NCI-H226 (cell line): Measurements from ENCODE around the gene PRRG2.

Source experiments
- DNase-seq: peaks from one replicate; pipeline ENCODE4 v3.0.0-alpha.2; 2015

PRRG2 gene

DNA sequence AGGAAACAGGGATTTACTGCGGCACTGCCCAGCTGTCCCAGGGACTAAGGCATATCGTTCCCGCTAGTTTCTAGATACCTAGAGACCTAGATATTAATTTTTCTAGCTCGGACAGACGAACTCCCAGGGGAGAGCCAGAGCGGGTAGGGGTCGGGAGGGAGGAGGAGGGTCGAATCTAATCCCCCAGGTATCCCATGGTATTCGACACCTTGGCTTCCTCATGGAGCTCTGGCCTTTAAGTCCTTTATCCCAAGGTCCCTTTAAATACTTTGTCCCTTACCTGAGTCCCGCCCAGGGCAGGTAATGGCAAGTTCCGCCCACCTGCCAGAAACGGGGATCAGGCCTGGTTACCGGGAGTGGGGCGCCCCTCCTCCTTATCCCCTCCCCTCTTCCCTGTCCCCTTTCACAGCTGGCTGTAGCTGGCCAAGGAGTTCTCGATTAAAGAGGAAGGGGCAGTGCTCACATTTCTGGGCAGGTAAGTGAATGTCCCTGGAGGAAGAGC, at the start of gene PRRG2:
Gene PRRG2, plus strand, starts transcription at position 310 of the 502 bp plus-strand sequence. CDS start 1,904 bp downstream, outside the sequence.
- DNase-seq = no peak

DNA sequence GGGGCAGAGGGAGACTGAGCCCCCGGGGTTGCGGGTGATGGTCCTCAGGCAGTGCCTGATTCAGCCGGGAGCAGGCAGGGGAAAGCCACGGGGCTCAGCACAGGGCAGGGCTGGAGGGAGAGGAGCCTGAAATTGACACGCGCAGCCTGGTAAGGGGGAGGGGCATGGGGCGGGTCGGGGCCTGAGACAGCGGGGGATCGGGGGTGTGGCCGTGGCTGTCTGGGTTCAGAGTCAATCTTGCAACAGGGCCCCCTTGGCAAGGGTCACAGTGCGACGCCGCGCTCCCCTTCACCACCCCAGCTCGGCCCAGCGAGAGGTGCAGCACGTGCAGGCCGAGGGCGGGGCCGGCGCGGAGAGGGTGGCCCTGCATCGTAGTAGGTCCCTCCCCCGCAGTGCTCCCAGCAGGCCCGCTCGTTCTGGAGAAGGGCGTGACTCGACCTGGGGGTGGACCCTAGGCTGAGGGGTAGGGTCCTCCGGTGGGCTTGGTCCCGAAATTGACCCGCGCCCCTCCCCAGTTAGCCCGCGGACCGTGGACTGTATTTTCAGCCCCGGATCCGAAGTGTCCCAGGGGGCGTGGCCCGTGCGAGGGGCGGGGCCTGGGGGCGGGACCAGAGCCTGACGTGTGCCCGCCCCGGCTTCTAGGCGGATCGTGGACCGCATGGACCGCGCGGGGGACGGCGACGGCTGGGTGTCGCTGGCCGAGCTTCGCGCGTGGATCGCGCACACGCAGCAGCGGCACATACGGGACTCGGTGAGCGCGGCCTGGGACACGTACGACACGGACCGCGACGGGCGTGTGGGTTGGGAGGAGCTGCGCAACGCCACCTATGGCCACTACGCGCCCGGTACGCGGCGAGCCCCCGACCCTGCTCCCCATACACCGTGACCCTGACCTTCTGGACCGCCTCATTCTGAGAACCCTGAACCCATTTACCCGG, 47.3 kb upstream of the PRRG2 start:
- DNase-seq = peak; percentile 52

DNA sequence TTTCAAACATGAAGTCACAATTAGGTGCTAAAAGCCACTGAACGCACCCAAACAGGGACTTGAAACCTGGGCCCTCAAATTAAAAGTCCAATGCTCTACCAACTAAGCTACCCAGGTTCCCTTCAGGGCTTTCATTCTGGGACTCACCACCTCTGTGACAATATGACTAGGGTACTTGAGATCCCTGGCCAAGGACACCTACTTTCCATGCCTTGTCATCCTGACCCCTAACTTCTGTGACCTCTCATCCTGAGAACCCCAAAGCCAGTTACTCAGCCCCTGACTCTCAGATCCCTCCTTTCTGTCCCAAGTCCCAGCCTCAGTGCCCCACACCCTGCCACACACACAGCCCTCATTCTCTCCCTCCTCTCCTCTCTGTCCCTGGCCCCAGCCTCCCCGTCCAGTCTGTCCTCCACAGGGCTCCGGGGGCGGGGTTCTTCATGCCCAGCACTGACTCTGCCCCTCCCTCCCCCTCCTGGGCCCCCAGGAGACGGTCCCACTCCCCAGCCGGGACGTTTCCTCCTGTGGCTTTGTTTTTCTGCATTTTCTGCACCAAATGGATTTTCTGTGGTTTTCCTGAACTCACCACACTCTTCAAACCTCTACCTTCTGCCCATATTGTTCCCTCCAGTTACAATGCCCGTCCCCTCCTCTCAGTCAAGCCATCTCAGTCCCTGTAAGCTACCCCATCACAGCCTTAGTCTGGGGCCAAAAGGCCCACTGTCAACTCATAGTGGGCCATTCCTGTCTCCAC, 46.3 kb upstream of the PRRG2 start:
- DNase-seq = no peak

DNA sequence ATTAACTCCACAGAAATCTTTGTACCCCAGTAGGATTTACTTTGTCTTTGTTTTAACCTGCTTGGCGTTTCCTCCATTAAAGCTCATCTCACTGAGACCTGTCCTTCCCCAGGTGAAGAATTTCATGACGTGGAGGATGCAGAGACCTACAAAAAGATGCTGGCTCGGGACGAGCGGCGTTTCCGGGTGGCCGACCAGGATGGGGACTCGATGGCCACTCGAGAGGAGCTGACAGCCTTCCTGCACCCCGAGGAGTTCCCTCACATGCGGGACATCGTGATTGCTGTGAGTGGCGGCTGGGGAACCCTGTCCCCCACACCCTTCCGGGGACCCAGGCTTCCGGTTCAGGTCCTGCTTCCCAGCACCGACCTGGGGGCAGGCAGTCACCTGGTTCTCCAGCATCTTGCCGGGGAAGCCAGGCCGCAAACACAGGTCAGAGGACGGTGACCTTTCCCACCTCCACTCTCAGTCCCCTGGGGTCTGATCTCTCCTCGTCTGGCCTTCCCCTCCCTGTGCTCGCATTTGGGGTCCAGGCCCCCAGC, 44.1 kb upstream of the PRRG2 start:
- DNase-seq = no peak

DNA sequence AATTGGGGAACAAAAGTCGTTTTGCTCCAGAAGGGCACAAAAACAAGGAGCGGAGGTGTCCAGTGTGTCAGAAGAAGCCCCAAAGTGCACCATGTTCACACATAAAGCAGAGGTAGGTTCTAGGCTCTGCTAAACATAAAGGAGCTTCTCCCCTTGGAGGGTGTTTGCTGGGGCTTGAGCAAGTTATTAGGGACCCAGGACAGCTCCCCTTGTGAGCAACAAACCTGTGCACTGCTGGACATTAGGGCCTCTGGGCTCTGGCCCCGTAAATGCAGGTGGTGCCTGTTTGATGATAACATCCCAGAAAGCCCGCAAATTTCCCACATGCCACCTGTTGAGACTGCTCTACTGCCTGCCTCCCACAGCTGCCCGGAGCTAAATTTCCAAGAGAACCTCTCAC, 42.5 kb upstream of the PRRG2 start:
- DNase-seq = no peak

DNA sequence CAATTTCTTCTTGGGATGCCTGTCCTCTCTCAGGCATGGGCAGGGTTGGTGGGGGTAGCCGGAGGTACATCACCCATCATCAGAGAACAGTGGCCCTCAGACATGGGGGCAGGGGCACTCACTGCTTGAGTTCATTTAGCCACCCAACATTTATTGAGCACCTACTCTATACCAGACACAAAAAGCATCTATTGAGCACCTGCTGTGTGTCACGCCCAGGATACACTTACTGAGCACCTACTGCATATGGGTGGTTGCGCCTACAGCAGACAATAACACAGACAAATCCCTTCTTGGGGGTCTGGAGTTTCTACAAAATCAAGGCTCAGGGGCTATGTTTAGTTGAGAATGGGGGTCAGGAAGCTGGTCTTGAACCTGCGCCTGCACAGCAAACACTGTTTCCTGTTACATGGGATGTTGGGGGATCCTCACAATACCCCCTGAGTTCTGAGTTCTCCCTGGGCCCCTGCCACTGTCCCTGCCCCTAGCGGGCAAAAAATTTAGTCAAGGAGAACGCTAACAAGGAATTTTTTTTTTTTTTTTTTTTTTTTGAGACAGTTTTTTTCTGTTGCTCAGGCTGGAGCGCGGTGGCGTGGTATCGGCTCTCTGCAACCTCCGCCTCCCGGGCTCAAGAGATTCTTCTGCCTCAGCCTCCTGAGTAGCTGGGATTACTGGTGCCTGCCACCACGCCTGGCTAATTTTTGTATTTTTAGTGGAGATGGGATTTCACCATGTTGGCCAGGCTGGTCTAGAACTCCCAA, 41.7 kb upstream of the PRRG2 start:
- no peak for DNase-seq

DNA sequence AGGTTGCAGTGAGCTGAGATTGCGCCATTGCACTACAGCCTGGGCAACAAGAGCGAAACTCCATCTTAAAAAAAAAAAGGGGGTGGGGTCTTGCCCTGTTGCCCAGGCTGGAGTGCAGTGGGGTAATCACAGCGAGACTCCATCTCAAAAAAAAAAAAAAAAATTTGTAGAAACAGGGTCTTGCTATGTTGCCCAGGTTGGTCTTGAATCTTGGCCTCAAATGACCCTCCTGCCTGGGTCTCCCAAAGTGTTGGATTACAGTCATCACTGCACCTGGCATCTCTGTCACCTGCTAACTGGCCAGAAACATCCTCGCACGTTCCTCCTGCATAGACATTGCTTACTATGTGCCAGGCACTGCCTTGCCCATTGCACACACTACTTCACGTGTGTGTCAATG, 39.2 kb upstream of the PRRG2 start:
- no peak for DNase-seq

DNA sequence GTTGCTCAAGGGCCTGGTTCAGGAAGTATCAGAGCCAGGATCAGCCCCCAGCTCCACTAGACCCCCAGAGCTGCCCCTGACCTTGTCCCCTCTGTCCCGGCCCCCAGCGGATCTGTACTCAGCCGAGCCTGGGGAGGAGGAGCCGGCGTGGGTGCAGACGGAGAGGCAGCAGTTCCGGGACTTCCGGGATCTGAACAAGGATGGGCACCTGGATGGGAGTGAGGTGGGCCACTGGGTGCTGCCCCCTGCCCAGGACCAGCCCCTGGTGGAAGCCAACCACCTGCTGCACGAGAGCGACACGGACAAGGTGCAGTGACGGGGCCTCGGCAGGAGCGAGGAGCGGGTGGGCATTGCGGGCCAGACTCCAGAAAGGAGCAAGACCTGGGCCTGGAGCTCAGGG, 38.7 kb upstream of the PRRG2 start:
- DNase-seq = no peak

DNA sequence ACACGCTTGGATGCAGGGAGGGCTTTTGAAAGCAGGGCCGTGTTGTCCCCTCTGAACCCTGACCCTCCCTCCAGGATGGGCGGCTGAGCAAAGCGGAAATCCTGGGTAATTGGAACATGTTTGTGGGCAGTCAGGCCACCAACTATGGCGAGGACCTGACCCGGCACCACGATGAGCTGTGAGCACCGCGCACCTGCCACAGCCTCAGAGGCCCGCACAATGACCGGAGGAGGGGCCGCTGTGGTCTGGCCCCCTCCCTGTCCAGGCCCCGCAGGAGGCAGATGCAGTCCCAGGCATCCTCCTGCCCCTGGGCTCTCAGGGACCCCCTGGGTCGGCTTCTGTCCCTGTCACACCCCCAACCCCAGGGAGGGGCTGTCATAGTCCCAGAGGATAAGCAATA, 38.1 kb upstream of the PRRG2 start:
- DNase-seq = no peak

DNA sequence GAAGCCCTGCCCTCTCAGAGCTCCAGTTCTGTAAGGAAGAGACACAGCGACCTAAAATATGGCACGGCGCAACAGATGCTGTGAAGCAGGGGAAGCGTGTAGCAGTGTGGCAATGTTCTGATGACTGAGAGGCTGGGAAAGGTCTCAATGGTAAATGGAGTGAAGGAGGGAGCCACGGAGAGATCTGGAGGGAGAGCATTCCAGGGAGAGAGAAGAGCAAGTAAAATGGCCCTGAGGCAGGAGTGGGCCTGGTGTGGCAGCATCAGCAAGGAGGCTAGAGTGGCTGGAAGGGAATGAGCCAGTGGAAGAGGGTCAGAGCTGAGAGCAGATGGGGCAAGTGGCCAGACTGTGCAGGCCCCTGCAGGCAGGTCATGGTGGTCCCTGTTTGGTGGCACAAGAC, 37.0 kb upstream of the PRRG2 start:
- DNase-seq = no peak

DNA sequence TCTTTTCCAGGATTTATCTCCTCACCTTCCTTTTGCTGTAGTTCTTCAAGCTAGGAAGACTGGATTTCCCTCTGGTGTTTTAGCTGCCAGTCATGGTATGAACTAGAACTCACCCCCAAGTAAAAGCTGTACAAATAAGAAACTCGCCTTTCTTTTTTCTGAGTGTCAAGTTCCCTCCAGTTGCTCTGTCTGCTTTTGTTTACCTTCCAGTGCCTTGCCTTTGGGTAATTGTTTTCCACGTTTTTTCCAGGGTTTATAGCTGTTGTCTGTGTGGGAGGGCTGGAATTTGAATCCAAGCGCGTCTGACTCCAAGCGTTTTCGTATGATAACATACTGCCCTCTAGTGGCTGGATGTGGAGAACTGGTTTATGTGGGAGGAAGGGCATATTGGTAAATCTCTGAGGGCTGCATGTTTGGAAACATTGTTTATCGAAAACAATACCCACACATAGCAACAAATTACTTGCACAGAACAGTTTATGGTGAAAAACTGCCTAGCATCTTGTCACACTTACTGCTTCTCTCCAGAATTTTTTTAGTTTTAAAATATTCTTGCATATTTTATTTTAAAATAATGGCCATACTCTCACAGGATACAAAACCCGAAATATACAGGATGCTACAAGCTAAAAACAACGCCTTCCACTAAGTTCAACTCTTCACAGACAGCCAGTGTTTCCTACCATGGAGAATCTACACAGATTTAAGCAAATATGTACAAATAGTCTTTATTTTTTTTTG, 34.1 kb upstream of the PRRG2 start:
- DNase-seq = peak; percentile 69

DNA sequence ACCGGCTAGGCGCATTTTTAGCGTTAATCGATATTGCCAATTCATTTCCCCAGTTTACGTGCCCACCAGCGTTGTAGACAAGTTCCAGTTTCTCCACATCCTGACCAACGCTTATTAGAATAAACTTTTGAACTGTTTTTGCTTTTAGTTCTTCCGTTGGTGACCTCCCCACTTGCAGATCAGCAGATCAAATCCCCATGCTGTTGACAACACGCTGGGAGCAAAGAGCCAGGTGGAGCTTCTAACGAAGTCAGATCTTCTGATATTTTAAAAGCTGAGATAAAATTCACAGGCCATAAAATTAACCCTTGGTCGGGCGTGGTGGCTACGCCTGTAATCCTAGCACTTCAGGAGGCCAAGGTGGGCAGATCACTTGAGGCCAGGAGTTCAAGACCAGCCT, 32.1 kb upstream of the PRRG2 start:
- DNase-seq = no peak

DNA sequence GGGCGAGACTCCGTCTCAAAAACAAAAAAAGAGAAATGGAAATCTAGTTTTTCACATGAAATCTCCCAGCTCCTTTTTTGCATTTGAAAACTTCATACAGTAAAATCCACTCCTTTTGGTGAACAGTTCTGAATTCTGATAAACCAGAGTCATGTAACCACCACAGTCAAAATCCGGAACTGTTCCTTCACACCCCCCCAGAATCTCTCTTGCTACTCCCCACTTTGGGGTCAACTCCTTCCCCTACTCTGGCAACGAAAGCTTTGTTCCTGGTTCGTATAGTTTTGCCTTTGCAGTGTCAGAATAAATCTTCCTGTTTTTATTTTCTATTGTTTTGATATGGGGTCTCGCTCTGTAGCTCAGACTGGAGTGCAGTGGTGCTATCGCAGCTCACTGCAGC, 29.6 kb upstream of the PRRG2 start:
- DNase-seq = no peak

DNA sequence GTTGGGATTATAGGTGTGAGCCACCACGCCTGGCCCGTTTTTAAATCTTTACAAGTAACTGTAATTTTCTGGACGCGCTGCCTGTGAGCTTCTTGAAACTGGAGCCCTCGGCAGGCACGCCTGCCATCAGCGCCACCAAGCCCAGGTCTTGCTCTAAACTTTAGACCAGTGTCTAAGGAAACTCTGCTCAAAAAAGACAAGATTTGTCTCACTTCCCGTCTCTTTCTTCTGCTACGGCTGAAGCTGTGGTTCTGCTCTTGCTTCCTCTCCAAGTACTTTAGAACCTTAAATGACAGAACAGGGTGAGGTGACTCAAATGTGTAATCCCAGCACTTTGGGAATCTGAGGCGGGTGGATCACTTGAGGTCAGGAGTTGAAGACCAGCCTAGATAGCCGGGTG, 28.4 kb upstream of the PRRG2 start:
- no peak for DNase-seq

DNA sequence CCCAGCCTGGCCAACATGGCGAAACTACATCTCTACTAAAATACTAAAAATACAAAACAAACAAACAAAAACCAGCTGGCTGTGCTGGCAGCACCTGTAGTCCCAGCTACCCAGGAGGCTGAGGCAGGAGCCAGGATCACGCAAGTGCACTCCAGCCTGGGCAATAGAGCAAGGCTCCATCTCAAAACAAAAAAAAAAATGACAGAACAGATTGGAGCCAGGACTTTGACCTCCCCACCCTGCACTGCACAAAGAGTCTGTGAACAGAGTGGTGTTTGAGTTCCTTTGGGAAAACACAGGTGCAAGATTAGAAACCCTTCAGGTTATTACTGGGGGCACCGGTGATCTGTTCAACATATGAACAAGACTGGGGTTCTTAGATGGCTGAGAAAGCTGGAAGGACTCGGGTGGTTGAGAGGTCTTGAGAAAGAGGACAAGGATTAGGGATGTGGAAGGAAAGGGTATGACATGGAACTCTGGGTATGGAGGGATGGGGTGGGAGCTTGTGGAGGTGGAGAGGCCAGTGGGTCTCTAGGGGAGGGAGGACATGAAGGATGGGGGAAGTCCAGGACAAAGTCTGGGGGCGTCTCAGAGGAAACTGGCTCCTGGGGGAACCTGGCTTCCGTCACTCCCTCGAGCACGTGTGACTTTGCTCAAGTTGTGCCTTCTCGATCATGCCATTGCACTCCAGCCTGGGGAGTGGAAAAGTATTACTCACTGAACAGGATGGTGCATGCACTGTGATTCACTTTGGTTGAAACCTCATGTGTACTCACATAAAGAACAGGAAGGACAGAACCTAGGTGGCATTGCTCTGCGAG, 27.5 kb upstream of the PRRG2 start:
- DNase-seq = no peak

DNA sequence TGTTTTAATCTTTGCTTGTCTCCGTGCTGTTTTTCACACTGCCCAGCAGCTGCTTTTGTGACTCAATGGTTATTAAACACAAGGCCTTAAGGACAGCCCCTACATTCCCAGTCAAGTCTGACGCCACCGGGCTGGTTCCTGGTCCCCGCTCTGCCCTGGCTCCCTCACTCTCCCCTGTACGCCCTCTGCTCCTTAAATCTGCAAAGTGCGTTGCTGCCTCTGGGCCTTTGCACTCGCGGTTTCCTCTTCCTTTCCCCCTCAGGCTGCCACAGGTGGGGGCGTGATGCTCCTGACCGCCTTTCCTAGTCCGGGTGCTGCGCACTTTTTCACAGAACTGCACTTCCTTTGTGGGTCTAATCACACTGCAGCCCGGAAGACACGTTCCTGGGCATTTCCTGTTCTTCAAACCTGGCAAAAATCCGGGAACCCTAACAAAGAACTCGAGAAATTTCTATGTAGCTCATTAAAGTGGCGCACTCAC, 26.4 kb upstream of the PRRG2 start:
- DNase-seq = no peak

DNA sequence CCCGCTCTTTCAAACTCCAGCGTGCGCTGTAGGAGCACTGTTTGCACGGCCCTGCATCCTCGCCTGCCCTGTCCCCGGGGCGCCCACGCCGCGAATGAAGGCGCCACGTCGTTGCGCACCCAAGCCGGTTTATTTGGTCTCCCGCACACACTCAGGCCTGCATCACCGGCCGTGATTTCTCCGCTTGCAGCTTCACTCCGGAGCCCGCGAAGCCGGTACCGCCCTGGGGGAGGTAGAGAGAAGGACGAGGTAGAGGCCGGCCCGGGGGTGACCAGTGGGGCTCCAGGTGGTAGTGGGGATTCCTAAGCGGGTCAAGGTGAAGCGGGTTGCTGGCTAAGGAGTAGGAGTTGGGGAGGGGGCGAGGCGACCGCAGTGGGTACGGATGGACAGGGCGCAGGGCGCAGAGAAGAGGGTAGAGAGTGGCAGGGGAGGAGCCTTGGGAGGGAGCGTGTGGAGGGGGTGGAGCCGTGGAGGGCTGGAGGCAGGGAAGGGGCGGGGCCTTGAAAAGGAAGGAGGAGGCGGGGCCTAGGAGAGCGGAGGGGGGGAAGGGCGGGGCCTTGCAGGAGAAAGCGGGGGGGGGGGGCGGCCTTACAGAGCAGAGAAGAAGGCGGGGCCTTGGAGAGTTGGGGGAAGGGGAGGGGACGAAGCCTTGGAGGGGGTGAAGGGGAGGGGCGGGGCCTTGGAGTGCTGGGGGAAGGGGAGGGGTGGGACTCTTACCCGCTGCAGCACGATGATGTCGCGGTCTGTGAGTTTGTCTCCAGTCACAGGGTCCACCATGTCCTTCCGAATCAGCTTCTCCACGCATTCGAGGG, 25.3 kb upstream of the PRRG2 start:
- DNase-seq = no peak

DNA sequence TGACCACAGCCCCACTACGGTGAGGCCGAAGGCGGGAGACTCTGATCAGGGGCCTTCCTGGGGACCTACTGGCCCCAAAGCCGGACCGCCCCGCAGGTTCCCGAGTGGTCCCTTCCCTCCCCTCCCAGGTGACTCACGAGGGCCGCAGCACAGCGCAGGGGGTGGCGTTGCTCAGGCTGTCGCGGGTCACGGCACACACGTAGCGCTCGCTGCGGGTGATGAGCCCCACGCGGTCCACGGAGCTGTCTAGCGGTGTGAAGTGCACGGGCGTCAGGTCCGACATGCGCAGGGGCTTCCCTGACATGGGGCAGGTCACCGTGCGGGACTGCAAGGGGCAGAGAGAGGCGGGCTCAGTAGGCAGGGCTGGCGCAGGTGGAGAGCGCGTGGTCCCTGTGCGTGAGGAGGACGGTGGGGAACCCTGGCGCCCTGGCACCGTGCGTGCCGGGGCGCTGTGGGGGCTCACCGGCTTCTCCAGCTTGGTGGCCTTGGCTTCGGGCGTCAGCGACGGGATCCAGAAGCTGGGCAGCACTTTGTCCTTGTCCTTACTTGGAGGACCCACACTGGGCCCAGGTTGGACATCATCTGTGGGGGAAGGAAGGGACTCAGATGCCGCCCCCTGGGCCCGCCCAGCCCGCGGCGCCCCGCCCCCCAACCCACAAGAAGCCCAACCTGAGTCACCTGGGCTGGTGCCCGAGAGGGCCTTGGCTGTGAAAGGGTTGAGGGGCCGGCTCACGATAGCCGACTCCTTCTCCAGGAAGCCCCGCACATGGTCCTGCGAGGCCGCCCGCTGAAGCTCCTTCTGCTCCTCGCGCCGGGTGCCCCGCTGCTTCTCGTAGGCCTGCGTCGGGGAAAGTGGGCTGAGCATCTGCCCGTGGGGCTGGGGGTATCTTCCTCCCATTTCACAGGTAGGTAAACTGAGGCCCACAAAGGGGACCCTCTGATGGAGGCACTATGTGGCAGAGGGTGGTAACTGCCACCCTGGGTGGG, 24.4 kb upstream of the PRRG2 start:
- DNase-seq = no peak
